Upper lobe of left lung (tissue), 4 donors: ENCODE data around the gene MPEG1.

Experiments used
- CTCF ChIP-seq, 6 experiments: fragments of 450-650 bp in 4 of 6; fragments of 200-600 bp in 2 of 6; sonication (generic) in 2 of 6; IDR thresholded peaks; one replicate each; pipeline ENCODE4 v1.5.1; 2016 to 2019; ENCODE audit warnings: antibody characterized with exemption in 6 of 6
- EP300 ChIP-seq, 4 donors: sonication (generic); formaldehyde crosslinking; IDR thresholded peaks; one replicate each; pipeline ENCODE4 v1.5.1; 2017; ENCODE audit warnings: antibody characterized with exemption in 4 of 4, control low read depth in 2 of 4
- POLR2A ChIP-seq, 4 donors: fragments of 450-650 bp; IDR thresholded peaks; one replicate each; pipeline ENCODE4 v1.5.1; 2016 to 2017; ENCODE audit warnings: antibody characterized with exemption in 4 of 4, mild to moderate bottlenecking in 2 of 4
- POLR2AphosphoS5 ChIP-seq, 2 donors: sonication (generic); formaldehyde crosslinking; IDR thresholded peaks; one replicate each; pipeline ENCODE4 v1.5.1; 2017; ENCODE audit warnings: antibody characterized with exemption in 2 of 2

- TF ChIP-seq CTCF (IDR thresholded peaks at IDR 0.05) (no peak), EP300 (IDR thresholded peaks at IDR 0.05) (no peak), POLR2AphosphoS5 (IDR thresholded peaks at IDR 0.05) (no peak), POLR2A (IDR thresholded peaks at IDR 0.05) (no peak)
These were observed 27.6 kb upstream of the MPEG1 start for GRCh38 chr11:59240322-59240721.
